CD4-positive, alpha-beta T cell treated with Interleukin-6 at 100 ng/mL for 8 hours (primary cell): Measurements from ENCODE around the gene BABAM2.
"Not testable (repeated sequence)": the region's sequence is repeated elsewhere in the genome, so short reads cannot be mapped to it uniquely, and the experiment has no call there.

Source experiments
- DNase-seq: peaks from one replicate; pipeline ENCODE4 v3.0.0-alpha.2; 2020; ENCODE audit warnings: mixed read lengths, low spot score

The BABAM2 gene

DNA sequence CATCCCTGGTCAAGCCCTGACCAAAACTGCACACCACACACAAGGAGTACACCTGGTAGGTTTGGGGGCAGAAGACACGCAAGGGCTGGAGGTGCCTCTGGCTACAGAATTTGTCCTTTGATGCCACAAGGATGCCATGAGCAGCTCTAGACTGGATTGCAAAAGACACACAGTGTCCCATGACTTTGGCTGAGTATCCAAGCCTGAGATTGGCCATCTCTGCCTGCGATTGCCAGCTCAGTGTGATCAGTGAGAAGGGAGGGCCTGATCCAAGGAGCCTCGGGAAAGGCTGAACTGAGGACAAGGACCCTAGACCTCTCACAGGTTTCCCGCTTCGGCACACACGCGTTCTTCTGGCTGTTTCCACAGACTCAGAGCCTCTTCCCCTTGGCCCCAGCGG is 442.2 kb downstream of the BABAM2 start:
- DNase-seq = no peak

DNA sequence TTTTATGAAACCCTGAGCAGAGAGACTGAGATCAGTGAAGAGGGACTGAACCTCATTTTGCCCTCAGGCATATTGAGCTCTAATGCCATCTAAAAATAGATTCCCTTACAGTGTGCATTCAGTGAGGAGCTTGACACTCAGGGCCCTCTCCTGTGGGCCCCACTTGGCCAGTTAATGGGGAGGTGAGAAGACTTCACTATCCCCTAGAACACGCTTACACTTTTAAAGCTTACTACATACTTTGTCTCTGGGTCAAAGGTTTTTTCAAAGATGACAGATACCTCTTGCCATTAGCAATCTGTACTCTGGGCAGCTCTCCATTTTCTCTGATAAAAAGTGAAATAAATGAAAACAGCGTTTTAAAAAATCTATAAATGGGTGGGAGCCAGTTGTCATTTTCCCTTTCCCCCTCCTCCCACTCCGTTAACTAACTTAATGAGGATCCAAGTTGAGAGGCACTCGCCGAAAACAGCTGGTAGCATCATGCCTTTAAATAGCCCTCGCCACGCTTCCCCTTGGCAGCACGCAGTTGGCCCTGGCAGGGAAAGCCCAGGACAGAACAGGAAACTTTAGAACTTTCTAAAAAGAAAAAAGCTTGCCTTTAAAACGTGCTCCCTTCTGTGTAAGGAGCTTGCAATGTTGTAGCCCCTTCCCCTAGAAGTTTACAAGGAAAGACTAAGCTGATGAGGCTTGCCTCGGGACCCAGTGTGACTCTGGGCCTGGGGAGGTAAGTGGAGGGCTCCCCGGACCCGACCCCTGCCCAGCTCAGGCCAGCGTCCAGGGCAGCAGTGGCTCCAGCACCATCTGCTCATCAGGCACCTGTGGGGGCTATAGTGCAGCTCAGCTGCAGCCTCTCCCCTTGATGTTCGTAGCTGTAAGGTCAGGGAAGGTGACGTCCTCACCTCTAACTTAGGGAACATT is 443.3 kb downstream of the BABAM2 start:
- DNase-seq = no peak

DNA sequence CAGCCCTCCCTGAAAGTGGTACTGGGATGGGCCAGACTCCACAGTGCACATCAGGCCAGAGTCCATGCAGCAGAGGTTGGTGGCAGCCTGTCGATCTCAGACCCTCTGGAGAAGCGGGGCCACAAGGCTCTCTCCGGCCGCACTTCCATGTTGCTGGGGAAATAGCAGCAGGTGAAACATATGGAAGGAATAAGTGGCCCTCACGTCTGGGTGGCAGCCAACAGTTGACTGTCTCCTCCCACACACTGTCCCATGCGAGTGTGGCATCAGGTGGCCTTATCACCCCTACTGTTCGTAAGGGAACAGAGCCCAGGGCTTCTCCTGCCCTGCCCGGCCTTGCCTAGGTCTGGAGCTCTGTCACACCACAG is 444.0 kb downstream of the BABAM2 start:
- DNase-seq = no peak

DNA sequence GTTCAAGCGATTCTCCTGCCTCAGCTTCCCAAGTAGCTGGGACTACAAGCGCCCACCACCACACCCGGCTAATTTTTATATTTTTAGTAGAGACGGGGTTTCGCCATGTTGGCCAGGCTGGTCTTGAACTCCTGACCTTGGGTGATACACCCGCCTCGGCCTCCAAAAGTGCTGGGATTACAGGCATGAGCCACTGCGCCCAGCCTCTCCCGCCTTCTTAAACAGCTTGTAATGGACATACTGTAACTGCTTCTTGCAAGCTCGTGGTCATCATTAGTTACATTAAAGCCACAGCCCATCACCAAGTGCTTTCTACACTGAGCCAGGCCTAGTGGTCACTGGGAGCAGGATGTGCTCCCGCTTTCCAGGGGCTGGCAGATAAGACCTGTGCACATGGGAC is 444.7 kb downstream of the BABAM2 start:
- not testable (repeated sequence) for DNase-seq

DNA sequence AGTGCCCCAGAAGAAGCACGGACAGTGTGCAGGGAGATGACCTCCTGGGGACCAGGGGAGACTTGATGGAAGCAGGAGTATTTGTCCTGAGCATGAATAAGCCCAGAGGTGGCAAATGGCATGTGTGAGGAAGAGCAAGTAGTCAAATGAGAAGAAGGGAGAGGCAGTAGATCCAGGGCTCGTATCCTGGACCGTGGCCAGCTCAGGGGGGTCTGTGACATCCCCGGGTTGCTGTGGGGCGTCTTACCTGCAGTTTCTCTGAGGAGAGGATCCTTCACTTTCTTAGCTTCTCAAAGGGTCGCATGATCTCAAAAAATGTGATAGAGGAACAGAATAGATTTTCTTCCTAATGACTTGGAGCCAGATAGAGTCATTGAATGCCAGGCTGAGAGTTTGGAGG is 445.1 kb downstream of the BABAM2 start:
- no peak for DNase-seq

DNA sequence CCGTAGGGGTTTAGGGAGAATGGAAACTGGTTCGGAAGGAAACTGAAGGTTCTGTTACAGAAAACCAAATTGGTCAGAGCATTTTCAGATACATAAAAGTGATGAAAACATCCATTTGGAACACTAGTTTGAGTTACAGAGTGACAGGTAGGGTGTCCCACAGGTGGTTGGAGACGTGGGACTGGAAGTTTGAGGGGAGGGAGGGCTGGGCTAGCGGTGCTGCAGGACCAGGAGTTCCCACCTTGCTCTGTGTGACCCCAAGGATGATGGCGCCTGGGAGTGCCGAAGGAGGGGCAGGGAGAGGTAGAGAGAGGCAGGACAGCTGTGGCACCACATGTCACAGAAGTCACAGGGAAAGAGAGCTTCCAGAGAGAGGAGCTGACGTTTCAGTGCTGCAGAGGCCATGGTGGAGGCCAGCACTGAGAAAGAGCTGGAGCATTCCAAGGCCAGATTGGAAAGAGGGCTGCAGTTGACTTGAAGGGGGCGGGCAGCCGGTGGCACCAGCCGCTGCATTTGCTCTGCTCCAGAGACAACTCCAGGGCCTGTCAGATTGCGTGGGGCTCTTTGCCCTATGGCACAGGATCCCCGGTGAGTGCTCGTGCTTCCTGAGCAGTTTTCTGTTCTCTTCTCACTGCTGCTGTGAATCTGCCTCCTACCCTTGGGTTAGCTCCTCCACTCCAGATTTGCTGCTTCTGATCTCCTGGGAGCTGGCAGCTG is 445.9 kb downstream of the BABAM2 start:
- no peak for DNase-seq

DNA sequence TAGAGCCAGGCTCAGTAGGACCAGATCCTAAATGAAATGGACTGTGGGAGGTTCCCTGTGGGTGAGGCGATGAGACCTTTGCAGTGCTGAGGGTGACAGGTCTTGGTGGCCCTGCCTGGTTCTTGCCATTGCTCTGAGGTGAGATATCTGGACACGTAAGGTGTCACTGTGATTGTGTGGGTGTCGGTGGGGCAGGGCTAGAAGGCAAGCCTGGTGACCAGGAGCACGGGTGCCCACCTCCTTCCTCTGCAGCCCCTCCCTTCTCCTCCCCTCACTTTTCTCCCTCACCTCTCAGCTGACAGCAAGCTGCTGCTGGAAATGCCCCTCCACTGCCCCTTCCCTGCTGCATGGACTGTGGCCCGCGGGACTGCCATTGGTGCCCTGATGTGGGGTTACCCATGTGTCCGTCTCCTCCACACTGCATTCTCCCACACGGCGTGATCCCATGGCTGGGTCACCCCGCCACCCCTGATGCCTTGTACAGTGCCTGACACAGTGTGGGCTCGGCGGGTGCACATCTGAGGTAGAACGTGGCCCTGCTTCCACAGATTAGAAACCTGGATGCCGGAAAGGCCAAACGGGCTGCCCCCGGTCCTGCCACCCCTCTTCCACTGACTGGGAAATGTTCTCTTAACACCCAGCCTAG is 446.6 kb downstream of the BABAM2 start:
- DNase-seq = no peak

DNA sequence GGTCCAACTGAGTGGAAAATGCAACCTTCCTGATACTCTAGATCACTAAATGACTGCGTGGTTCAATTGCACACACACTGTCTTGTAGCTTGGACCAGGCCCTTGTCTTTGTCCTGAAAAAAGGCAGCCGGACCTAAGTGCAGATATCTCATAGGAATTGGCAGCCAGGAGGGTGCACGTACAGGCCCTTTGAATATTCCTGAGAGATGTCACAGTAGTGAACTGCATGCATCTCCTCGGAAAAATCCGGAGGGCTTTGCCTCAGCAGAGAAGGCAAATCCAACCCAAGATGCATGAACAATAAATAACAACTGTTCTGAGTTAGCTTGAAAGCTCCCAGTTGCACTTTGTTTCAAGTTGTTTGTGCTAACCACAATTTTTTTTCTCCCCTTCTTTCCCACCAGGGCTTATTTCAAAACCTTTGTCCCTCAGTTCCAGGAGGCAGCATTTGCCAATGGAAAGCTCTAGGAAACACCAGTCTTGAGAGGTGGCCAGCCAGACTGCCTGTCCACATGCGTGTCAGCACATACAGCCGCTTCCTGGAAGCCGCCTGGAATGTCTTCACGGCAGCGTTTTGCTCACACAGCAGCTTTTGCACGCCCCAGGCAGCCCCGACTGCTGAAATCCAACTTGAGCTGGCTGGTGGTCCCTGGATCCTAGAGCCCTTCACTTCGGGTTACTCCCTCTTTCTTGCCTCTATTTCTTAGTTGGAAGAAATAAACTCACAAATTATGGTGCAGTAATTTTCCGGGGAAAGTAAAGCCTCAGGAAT is 447.7 kb downstream of the BABAM2 start:
- DNase-seq = no peak

DNA sequence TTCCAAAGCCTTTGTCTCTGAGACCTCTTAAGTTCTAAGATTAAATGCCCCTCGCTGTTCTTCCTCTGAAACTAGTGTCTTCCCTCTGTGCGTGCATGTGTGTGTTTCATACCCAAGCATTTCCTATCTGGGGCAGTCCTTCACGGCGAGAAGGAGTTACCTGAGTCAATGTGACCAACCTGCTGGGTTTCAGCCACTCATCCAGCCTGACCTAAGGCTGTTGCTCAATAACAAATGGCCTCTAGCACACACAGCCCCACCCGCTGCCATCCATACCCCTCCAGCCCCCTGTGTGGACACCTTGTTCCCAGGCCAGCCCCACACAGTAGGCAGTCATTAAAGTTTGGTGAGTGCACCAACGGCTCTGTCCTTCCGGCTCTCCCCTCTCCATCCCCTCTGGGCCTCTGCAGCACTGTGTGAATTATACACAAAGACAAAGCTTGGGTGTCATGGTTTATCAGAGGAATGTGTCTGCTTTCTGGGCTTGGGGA is 448.3 kb downstream of the BABAM2 start:
- no peak for DNase-seq

DNA sequence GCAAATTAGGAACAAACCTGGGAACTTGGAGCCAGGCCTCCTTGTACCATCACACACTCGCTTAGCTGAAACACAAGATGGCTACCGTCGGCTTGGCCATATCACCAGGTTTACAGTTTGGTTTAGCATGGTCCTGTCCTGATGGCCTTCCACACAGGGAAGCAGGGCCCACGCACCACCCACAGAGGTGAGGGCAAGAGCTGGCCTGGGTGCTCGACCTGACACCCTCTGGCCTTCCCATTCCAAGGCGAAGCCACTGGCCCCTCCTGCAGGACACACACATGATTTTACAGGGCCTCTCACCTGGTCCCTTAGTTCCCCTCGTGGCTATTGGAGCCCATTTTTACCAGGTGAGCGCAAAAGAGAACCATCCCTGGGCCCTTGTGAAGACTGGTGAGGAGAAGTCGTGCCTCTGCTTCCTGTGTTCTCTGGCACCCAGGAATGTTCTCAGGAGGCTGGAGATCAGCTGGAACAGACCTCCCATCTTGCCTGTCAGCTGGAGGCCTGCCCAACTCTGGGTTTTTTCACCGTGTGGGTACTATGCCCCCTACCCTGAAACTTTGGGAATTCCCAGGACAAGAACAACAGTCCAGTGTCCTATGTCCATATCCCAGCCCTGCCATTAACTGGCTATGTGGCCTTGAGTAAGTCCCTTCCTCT is 449.1 kb downstream of the BABAM2 start:
- DNase-seq = no peak

DNA sequence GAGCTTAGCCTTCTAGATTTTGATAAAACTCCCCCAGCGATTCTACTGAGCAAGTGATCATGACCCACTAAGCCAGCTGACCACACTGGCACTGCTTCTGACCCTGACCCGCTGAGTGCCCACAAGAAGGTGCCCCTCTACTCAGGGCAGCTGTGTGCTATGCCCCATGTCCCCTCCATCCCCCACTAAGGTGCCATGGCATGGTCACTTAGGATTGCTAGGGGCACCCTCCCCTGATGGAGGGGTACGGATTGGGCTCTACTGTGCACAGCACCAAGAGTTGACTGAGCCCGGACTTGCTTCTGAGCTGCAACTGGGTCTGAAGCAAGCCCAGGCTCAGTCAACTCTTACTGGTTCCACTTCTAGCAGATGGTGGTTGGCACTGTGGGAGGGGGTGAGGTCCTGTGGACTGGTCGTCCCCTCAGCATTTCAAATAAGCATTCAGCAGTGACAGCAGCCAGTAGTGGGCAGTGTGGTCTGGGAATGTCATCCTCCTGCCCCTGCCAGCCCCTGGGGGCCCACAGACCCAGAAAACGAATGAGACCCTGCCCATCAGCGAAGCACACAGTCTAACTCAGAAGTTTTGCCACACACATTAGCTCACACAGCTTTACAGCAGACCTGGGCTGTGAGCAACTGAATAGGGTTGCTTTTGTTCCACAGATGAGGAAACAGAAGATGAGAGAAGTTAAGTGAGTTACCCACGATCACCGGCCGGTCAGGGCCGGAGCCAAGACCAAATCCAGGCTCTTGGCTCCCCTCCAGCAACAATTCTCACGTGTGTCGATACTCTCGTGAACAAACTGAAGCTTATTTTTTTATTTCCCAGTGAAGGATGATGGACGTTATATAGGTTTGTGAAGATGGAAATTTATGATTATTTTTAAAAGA is 450.0 kb downstream of the BABAM2 start:
- no peak for DNase-seq

DNA sequence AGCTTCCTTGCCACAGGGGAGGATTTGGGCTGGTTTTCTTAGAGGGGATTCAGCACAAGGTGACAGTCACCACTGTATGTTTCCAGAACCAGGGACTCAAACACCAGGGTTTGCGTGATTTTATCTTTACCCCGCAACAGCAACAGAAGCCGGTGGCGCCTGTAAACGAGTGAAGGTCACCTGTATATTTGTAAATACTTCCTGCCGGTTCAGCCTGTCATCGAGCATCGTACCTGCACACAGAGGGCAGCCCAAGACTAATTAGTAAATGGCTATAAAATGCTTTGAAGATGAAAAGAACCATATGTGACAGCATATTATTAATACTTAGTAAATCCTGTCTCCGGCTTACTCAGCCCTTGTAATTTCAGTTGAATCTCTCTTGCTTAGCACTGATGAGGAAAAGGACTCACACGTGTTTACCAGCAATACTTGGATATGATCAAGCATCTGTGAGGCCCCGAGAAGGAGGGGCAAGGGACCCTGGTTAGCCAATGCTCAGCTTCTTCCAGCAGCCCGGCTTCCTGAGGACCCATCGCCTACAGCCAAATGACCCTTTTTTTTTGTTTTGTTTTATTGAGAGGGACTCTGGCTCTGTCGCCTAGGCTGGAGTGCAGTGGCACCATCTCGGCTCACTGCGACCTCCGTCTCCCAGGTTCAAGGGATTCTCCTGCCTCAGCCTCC is 450.8 kb downstream of the BABAM2 start:
- DNase-seq = no peak

DNA sequence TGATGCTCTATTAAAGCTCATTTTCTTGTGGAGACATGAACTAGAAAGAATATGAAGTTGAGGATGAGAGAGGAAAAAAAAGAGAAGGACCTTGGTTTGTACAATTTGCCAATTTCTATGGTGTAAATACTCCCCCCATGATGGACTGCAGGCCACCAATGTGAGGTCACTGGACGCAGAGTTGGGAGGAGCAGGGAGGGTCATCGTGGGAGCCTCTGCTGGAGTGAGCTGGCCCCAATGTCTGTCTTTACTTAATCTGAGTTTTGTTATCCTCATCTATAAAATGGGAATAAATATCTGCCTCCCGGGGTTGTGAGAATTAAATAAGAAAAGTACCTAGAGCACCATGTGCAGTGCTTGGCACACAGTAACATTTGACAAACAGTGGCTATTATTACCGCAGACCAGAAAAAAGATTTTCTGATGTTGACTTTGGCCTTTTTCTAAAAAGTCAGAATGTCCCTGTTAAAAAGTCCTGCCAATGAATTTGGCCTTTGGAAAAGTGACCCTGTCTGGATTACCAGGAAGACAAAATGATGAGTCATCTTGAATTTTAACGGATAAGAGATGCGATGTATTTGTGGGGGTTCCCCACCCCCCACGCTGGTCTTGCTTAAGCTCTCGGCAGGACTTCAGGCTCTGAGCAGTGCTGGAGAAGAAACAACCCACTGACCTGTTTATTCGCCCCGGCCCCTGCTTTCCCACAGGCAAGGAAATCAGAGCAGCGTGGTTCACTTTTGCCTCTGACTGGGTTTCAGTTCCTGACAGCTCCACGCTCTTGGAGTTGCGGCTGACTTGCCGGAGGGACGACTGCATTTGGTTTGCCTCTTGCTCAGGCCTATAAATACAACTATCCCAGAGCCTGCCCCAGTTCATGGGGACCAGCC is 451.8 kb downstream of the BABAM2 start:
- no peak for DNase-seq

DNA sequence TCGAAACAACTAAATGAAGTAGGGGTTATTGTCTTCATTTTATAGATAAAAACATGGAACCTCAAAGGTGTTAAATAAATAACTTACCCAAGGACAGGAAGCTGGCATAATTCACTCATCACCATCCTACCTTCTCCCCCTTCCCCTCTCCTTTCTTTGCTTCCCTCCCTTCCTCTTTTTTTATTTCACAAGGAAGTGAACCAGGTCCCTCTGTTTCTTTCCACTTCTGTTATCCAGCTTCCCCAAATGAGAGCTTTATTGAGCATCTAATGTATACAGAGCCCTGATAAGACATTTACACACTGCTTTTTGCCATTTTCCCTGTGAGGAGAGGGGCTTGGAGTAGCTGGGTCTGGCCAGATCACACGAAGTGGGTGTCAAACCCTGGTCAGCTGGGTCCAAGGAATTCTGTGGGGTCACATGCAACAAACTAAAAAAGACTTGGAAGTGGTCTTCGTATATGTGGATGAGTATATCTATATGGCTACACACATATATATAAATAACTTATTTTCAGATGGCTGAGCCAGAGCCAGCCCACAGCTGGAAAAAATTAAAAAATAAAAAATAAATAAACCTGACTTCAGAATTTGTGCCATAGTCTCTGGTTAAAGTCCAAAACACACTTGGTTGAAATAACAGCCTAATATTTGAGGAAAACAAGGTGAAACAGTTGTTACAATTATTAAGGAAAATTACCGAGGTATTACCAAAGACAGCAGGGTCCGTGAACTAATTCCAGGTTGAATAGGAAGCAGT is 452.8 kb downstream of the BABAM2 start:
- DNase-seq = no peak

DNA sequence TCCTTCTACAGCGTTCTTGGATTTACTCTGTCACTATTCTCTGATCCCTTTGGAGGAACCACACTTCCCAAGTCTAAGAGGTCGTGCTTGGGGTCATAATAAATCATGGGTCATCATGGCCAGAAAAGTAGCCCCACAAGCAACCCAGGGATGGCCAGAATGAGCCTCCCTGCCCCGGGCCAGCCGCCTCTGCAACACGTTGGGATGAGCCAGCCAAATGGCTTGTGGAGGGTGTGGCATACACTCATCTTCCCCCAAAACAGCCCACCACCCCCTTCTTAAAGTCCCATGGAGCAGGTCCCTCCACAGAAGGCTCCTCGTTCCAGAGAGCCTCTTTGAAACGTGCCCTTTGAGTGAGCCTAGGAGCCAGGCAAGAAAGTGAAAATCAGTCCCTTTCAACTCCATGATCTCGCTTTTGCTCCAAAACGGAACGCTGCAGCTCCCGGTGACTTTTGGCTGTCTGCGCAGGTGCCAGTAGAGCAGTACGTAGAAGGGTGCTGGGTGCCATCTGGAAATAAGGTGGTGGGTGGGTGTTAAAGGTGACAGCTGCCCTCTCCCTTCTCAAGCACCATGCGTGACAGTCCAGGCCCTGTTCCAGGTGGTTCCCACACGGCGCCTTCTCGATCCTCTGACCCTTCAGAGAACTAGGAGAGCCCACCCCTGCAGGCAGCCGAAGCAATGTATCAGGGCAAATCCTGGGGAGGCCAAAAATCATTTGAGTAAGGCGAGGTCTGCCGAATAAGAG is 453.6 kb downstream of the BABAM2 start:
- DNase-seq = no peak

DNA sequence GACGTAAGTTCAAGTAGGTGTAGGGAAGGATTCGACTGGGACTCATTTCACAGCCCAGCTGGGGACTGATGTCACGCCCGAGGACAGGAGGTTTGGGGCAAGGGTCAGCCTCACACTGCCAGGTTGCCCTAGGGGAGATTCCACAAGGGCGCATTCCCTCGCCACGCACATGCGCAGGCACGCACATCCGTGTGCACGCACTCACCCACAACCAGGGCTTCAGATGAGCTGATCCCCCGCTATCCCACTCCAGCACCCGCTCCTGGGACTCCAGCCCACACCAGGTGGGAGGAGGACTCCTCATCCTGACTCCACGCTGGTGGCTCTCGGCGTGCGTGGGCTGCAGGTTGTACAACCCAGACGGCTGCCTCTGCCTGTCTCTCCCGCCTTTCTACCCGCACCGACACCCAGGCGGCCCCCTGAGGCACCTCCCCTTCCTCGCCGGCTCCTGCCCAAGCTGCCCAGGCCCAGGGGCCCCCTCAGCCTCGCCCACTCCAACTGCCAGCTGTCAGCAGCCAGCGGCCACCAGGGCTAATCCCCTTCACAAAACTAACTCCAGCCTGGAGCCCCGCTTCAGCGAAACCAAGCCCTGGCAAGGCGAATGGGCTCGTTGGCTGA is 454.3 kb downstream of the BABAM2 start:
- no peak for DNase-seq

DNA sequence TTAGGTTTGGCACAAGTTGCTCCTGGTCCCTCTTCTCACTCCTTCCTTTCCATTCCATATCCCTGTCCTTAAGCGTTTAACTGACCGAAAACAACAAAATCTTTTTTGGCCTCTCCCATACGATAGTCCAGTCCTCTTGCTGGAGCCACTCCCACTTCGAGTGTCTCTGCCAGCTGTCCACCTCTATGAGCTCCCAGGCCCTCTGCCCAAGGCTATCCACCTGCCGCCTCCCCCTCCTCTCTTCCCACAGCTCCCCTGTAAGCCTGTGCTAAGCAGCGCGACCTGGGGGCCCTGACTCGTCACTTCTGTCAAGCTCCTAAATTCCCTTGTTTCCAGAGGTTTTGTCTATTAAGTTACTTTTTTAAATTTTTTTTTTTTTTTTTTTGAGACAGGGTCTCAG is 455.1 kb downstream of the BABAM2 start:
- no peak for DNase-seq
